Bronchial epithelial cell (primary cell): ENCODE data around the gene LRIG2. TPM values are rescaled to one million over a fixed set of nuclear protein-coding genes. Genes with fewer than 3 reads are reported as not detected.

Experiments
- DNase-seq: peaks from one replicate; pipeline ENCODE4 v3.0.0-alpha.2; 2010; ENCODE audit warnings: low read depth
- FAIRE-seq: peaks from 2 replicates; lab custom pipeline; 2011; peaks lifted over from hg19 to GRCh38; lab: Jason Lieb, UNC
- H3K27me3 ChIP-seq: 2 replicates; pipeline ENCODE4 v1.5.1; 2011; ENCODE audit warnings: low read length; ENCODE audit not compliant: control insufficient read depth, insufficient read depth
- H3K36me3 ChIP-seq: 2 replicates; pipeline ENCODE4 v1.5.1; 2011; ENCODE audit warnings: low read length; ENCODE audit not compliant: control insufficient read depth, insufficient read depth
- H3K4me3 ChIP-seq: 2 replicates; pipeline ENCODE4 v1.5.1; 2011; ENCODE audit warnings: mild to moderate bottlenecking, low read depth, low read length, control low read depth
- CTCF ChIP-seq: IDR thresholded peaks from 2 replicates; pipeline ENCODE4 v1.5.1; 2011; ENCODE audit warnings: mild to moderate bottlenecking, moderate library complexity, low read length, control low read depth, inconsistent platforms; ENCODE audit not compliant: insufficient read depth, severe bottlenecking
- total RNA-seq: library from RNA; depleted of rRNA; stranded (reverse); fragments of >200 nt; gene quantifications from 2 replicates; pipeline ENCODE4 v1.2.1, GENCODE V29; 2014

The LRIG2 gene
- total RNA-seq, 1 donor from 2014 or later: 10.3 TPM

- Histone ChIP-seq H3K36me3 (no peaks in the 10 kb centered on the region), H3K4me3 (no peak overlapping the region), H3K27me3 (no peaks in the 10 kb centered on the region)
- FAIRE-seq (no peak), DNase-seq (no peak)
- TF ChIP-seq CTCF: no peak
Measured at GRCh38 chr1:113170519-113170918, 97.5 kb downstream of the LRIG2 start.

GRCh38 chr1:113178106-113178505, 105.1 kb downstream of the LRIG2 start:
- DNase-seq (no peak), FAIRE-seq (no peak)
- Histone ChIP-seq H3K36me3 (no peaks in the 10 kb centered on the region), H3K27me3 (no peaks in the 10 kb centered on the region), H3K4me3 (no peak overlapping the region)
- no peak for TF ChIP-seq CTCF

- no peak overlapping the region for H3K4me3 ChIP-seq
- FAIRE-seq: no peak
- H3K36me3 ChIP-seq: no peaks in the 10 kb centered on the region
- H3K27me3 ChIP-seq: no peaks in the 10 kb centered on the region
- DNase-seq: no peak
- peak; percentile 21 for TF ChIP-seq CTCF
Measured at GRCh38 chr1:113178522-113178921, 105.5 kb downstream of the LRIG2 start.

Other genes with a start within 250 kb of the LRIG2 start
- 180 and 213 TPM in 2 replicates for gene SLC16A1, start 117.0 kb upstream of the LRIG2 start, total RNA-seq